Tibial nerve (tissue), 4 donors: Measurements from ENCODE around the gene MYO5C.

Experiments
- CTCF ChIP-seq, 5 experiments: fragments of 200-600 bp in 3 of 5; fragments of 450-650 bp in 2 of 5; sonication (generic) in 3 of 5; IDR thresholded peaks; one replicate each; pipeline ENCODE4 v1.5.1; 2016 to 2019; ENCODE audit warnings: antibody characterized with exemption in 5 of 5, mild to moderate bottlenecking in 3 of 5, moderate library complexity in 2 of 5
- EP300 ChIP-seq, 2 donors: sonication (generic); formaldehyde crosslinking; IDR thresholded peaks; one replicate each; pipeline ENCODE4 v1.6.1; 2017; ENCODE audit warnings: antibody characterized with exemption in 2 of 2, mild to moderate bottlenecking in 1 of 2
- POLR2A ChIP-seq, 2 donors: fragments of 450-650 bp; IDR thresholded peaks; one replicate each; pipeline ENCODE4 v1.6.1; 2017; ENCODE audit warnings: antibody characterized with exemption in 2 of 2, mild to moderate bottlenecking in 2 of 2, moderate library complexity in 2 of 2

GRCh38 chr15:52336529-52336928 is 40.9 kb upstream of the MYO5C start:
- TF ChIP-seq POLR2A (IDR thresholded peaks at IDR 0.05) (no peak), CTCF (IDR thresholded peaks at IDR 0.05) (no peak), EP300 (IDR thresholded peaks at IDR 0.05) (no peak)
